SK-N-MC (cell line): ENCODE data around the gene UBE2V1.
"Not testable (repeated sequence)": the region's sequence is repeated elsewhere in the genome, so short reads cannot be mapped to it uniquely, and the experiment has no call there.

Experiments used
- EZH2 ChIP-seq: fragments of 200-600 bp; sonication (generic); IDR thresholded peaks from one replicate; pipeline ENCODE4 v1.6.1; 2017; ENCODE audit warnings: antibody characterized with exemption
- POLR2AphosphoS5 ChIP-seq: IDR thresholded peaks from 2 replicates; pipeline ENCODE4 v1.6.1; 2012; ENCODE audit warnings: mild to moderate bottlenecking, low read depth, low read length, borderline replicate concordance

GRCh38 chr20:50137702-50138101 is 24.8 kb upstream of the UBE2V1 start:
- TF ChIP-seq EZH2, POLR2AphosphoS5: not testable (repeated sequence)
